HG03280 (cell line): Measurements from ENCODE around the gene FCN1.

Experiments
- ATAC-seq: cut with Tn5 transposase; IDR thresholded peaks from one replicate; pipeline ENCODE4 v1.9.1; 2021; ENCODE audit warnings: mild to moderate bottlenecking, moderate library complexity; ENCODE audit not compliant: unreplicated experiment

The FCN1 gene

DNA sequence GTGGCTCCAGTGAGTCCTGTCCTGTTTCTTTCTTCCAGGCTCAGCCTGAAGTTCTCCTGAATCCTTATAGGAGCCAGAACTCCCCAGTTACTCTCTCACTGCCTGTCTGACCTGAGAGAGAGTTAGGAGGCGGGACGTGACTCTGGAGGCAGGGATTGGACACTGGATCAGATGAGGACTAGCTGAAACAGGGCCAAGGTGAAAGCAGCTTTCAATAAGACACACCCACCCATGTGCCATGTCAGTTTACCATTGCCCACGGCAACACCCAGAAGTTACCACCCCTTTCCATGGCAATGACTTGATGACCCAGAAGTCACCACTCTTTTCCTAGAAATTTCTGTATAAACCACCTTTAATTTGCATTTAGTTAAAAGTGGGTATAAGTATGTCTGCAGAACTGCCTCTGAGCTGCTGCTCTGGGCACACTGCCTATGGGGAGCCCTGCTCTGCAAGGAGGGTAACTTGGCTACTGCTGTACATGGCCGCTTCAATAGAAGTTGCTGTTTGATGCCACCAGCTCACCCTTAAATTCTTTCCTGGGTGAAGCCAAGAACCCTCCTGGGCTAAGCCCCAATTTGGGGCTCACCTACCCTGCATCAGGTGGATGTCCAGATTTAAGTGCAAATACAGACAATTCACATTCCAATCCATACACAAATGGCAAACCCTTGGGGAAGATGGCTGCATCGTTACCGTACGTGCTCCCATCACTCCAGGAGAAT is 23.4 kb downstream of the FCN1 start:
- no peak for ATAC-seq

DNA sequence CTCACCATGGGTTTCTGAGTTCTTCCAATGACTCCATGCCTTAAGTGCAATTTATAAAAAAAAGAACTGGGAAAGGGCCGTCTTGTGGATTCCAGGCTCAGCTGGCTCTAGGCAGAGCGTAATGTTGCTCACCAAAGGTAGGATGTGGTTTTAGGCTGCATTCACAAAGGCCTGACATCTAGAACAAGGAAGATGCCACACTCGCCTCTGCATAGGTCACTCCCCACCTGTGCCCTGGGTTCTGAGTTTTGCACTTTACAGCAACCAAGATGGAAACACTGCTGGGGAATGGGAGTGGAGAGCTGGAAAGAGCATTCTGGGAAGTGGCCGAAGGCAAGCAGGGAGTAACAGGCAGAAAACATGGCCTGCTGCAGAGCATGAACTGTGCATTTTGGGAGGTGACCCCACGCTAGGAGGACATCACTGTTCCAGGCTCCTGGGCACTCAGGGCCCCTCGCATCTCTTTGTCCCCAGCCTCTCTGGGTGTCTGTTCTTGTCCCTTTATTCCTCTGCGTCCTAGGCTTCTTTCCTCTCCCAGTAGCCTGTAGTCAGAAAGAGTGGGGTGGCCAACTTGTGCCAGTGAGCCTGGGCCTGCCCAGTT is 24.8 kb downstream of the FCN1 start:
- ATAC-seq, result no peak

DNA sequence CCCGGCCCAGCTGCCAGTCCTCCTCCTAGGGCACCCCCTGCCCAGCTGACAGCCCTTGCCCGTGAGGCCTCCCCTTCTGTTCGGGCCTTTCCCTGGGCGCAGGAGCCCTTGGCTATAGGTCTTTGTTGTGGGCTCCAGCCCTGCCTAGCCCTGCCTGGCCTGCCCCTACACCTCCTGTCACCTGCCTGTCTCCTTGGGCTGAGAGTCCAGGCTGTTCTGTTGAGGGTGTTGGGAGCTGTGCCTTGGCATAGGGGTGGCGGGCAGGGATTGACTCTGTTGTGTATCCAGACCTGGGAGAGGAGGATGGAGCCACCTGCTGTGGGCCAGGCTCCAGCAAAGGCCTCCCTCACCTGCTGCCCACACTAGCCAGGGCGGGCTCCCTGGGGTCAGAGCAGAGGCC is 25.5 kb downstream of the FCN1 start:
- ATAC-seq, result no peak

DNA sequence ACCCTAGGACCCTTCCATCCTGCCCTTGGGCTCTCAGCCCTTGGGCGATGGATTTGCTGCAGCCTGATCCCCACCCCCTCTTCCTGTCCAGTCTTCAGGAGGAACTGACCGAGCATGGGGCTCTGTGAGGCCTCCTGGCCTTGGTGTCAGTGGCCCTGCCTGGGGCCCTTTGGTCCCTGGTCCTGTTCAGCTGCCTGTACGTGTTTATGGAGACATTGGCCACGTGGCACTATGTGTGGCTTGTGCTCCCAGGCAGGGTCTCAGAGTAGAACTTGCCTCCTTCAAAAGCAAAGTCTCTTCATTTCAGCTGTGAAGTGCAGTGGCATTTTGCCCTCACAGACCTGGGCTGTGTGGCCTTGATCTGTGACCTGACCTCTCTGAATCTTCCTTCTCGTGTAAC is 26.0 kb downstream of the FCN1 start:
- no peak for ATAC-seq

DNA sequence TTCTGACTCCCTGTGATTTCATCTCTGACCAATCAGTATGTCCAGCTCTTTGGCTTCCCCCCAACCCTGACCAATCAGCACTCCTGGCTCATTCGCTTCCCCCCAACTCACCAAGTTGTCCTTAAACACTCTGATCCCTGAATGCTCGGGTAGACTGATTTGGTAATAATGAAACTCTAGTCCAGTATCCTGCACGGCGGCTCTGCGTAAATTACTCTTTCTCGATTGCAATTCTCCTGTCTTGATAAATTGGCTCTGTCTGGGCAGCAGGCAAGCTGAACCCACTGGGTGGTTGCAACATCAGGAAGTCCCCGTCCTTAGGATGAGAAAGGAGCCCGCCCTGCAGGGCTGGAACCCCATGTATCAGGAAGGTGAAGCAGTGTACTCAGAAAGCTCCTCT is 26.7 kb downstream of the FCN1 start:
- ATAC-seq, result no peak

DNA sequence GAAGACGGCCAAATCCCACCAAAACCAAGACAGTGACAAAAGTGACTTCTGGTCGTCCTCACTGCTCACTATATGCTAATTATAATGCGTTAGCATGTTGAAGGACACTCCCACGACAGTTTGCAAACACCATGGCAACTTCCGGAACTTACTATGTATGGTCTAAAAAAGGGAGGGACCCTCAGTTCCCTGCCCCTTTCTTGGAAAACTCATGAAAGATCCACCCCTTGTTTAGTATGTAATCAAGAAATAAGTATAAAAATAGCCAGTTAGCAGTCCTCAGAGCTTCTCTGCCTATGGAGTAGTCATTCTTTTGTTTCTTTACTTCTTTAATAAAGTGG is 27.6 kb downstream of the FCN1 start:
- no peak for ATAC-seq

DNA sequence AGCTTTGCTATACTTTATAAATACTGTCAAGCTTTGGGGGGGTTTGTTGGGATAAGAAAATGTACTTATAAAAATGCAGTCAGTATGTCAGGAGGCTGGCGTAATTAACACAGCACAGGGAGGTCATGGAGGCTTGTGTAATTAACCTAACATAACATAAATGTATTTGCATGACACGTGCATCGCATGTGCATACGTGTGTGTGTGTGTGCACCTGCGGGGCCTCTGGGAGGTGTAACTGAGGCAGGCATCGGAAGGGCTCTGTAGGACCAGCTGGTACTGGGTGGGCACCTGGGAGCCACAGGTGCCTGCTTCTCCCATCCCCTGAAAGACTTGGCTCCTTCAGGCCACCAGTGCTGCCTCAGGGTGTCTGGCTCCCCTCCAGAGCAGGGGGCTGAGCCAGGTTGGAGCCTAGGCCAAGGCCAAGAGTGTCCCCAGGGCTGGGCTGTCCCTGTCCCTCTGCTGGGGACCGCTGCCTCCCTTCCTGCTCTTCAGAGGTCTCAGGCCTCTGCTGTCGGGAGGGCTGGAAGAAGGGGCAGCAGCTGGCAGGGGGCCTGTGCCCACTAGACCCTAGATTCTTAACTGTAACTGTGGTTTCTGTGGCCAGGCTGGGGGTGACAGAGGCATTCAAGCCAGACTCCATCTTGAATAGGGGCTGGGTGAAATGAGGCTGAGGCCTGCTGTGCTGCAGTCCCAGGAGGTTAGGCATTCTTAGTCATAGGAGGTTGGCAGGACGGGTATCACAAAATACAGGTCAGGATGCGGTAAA is 28.1 kb downstream of the FCN1 start:
- no peak for ATAC-seq

DNA sequence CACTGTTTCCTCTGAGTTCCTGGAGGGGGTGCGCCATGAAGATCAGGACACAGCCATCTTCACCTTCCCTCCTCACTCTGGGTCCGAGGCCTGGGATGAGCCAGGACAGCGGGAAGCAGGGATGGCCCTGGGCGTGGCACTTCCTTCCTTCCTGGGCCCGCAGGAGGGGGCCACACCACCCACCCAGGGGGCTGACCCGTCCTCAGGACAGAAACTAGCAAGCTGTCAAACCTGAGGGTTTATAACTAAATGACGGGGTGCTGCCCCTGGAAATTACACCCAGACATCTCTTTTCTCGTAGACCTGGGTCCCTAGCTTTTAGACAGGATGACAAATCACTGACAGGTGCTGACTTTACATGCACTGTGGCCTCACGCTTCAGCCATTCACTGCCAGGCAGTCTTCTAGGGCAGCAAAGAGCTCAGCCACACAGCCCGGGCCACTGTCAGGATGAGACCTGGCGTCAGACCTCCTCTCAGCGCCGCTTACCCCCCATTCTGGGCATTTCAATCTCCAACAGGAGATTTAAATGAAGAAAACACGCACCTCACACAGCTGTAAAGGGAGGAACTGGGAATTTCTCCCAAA is 29.0 kb downstream of the FCN1 start:
- ATAC-seq, result no peak

DNA sequence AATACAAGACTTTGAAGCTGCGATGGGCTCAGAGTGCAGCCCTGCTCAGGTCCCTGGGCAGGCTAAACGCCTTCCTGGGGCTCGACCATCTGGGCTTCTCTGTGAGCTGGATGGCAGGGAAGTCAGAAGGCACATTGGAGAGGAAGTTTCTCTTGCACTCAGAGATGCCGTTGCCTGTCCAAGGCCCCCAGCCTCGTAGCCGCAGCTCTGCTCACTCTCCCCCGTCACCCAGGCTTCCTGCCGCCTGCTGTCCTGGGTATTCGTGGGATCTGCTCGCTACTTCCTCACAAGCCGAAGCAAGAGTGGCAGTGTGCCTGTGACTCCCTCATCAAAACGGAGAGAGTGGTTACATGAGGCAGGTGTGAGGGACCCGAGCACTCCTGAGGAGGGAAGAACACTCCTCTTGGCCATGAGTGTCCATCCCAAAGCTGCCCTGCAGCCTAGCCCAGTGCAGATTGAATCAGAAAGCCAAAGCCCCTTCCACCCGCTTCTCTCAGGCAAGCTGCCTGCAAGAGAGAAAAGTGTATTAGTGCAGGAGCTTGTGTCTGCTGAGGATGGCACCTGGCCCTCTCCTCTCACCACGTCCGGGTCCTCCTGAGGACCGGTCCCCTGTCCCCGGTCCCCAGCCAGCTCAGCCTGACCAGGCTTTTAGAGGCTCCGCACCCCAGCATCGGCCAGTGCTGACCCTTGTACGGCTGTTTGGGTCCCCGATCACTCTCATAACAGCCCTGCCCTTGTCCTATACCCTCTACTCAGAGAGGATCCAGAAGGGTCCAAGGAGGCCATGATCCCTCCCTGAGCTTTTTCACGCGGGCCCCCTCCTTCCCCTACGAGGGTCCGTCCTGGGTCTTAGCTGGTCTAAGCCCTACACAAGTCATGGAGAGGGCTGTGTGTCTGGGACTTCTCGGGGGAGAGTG is 29.8 kb downstream of the FCN1 start:
- ATAC-seq, result no peak

DNA sequence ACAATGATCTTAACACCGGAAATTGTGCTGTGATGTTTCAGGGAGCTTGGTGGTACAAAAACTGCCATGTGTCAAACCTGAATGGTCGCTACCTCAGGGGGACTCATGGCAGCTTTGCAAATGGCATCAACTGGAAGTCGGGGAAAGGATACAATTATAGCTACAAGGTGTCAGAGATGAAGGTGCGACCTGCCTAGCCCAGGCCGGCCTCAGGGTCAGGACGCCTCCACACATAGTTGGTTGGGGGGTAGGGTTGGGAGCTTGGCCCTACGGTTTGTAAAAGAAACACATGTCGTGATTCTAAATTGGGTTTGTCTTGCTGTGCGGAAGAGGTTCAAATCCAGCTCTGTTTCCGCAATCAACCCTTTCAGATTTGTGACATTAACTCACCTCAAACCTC is 30.5 kb downstream of the FCN1 start:
- ATAC-seq, result no peak

DNA sequence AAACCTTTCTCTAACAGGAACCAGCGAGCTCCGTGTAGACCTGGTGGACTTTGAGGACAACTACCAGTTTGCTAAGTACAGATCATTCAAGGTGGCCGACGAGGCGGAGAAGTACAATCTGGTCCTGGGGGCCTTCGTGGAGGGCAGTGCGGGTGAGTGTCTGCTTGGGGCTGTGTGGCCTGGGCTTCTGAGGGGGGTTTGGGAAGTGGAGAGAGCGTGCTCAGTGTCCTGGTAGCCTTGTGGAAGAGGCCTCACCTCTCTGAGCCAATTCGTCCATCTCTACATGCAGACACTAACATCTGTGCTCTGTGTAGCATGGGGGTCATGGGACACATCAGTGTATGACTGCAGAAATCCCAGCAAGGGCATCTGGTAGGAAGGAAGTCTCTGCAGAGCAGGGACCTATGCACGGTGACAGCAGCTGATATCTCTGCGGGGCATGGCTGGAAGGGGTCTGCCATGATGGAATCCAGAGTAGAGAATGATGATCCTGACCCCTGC is 31.2 kb downstream of the FCN1 start:
- no peak for ATAC-seq

DNA sequence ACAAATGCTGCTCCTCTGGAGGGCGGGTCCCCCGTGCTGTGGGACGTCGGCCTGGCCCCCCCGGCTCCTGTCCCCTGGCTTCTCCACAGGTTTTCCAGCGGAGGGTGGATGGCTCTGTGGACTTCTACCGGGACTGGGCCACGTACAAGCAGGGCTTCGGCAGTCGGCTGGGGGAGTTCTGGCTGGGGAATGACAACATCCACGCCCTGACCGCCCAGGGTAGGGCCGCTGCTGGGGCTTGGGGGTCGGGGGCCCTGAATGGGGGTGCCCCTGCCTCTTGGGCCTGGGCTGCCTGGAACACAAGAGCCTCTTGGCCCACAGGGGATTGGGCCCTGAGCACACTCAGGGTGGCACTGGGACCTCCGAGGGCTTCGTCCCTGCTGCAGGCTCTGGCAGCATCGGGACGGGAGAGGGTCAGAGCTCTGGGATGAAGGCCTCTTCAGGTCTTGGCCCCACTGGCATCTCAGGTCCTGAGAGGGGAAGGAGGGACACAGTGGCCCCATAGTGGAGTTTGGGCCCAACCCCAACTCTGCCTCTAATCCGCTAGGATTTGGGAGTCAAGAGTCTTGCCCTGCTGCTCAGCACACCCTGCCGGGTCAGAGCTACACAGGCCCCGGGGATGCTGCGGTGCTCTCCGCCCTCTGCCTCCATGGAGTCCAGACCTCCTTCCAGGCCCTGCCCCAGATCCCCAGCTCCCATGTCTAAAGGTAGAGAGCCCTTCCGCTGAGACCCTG is 31.9 kb downstream of the FCN1 start:
- no peak for ATAC-seq

DNA sequence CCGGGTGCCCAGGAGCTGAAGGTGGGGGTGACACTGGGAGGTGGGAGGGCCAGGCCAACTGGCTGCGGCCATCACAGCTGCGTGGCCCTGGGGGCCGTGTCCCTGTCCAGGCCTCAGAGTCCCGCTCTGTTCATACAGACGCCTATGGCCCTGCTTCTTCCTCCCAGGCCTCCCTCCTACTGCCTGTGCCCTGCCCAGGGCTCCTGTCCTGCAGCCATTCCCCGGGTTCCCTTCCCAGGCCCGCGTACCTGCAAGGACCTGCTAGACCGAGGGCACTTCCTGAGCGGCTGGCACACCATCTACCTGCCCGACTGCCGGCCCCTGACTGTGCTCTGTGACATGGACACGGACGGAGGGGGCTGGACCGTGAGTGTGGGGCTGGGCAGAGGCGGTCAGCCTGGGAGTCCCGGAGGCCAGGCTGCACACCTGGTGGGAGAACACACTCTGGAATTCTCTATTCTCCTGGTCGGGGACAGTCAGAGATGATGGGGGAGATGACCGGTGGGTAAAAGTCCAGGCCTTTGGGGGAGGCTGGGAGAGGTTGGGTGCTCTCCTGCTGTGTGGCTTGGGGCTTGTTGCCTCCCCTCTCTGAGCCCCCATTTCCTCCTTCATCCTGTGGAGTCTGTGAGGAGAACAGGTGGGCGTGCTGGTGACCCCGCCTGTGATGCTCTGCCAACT is 32.6 kb downstream of the FCN1 start:
- no peak for ATAC-seq

DNA sequence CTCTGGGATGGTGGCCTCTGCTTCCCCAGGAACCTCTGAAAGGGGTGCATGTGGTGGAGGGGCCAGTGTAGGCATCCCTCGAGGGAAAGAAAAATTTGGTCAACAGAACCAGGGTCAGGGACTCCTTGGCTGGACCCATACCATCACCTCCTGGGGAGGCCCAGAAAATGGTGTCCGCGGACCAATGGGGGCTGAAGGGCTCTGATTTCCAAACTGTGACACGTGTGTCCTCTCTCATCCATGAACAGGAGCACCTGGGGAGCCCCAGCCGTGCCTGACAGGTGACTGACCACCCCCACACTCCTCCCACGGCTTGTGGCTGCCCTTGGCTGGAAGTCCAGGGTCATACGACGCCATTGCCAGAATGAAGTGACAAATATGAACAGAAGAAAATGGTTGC is 33.2 kb downstream of the FCN1 start:
- ATAC-seq, result no peak

DNA sequence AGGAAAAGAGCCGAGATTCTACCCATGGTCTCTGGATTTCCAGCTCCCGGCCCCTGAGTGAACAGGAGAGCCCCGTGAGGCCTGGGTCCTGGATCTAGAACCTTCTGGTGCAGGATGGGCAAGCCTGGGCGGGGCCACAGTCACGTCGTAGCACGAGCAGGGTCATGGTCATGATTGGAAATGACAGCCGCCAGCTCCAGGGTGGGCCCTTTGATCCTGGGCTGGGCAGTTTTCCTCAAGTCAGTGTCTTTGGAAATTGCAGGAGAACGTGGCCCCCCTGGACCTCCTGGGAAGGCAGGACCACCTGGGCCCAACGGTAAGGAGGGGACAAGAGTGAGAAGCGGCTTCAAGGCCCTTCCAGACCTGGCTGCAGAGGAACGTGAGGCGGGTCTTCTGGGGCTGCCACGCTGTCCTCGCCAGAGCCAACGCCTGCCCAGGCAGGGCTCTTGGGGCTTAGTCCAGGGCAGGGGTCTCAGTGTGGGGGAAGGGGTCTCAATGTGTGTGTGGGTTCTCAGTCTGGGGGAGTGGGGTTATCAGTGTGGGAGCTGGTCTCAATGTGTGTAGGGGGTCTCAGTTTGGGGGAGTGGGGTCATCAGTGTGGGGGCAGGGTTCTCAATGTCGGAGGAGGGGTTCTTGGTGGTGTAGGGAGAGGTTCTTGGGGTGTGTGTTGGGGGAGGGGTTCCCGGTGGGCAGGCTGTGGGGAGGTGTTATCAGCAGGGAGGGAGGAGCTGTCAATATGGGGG is 34.5 kb downstream of the FCN1 start:
- no peak for ATAC-seq

DNA sequence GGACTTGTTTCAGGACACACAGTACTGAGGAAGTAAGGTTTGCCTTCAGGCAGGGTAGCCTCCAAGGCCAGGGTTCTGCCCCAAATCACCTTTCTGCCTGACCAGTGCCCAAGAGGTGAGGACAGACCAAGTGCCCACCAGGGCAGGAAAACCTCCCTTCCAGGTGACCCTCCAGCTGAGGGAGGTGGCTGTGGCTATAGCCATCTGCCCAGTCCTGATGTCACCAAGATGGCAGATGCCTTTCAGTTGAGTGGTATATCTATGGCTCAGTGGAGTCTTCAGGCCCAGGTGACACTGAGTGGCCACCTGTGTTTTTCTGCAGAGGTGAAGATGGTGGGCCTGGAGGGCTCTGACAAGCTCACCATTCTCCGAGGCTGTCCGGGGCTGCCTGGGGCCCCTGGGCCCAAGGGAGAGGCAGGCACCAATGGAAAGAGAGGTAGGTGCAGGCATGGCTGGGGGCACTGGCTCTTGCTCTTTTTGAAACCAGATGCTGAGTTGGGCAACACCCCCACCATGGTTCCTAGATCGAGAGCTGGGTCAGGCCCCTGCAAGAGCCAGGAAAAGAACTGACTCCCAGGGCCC is 35.4 kb downstream of the FCN1 start:
- no peak for ATAC-seq

DNA sequence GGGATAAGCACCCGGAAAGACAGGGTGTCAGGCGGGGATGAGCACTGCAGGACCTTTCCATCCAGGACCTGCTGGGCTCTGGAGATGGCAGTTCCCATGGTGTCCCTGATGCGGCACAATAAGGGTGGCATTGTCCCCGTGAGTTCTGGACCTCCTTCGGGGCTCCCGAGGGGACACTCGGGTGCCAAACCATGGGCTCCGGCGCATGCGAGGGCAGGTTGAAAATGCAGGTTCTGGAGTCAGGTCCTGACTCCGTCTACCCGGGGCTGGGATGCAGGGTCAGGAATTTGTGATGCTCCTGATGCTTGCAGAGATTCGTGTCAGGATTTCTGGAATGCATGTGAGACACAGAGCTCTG is 36.4 kb downstream of the FCN1 start:
- ATAC-seq, result no peak

DNA sequence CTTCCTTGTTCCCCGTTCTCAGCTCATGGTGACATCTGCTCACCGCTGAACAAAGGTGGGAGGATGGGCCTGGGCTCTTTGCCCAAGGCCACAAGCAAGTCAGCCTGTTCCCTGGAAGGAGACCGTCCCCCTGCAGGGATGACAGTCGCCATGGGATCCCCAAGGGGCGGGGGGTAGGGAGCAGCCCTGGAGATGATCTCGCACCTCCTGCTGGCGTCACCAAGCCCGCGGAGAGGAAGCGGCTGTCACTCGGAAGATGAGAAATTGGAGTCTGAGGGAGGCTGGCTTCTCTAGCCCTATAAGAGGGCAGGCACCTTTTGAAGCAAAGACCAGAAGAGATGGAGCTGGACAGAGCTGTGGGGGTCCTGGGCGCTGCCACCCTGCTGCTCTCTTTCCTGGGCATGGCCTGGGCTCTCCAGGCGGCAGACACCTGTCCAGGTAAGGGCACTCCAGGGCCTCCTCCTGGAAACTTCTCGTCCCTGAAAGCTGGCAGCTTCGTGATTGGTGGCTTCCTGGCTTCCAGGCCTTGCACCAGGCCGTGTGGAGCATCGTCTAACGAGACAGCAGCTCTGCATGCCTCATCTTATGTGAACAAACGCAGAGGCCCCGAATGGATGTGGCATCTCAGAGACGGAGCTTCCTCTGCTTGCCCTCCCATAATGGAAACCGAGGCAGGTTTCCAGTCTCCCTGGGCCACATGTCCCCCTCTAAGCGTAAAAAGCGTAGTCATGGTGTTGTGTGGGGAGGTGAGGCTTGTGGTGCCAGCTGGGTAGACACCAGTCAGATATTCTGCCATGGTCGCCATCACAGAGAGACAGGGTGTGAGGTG is 37.0 kb downstream of the FCN1 start, which contains the start of gene FCN2:
Gene FCN2 (plus strand): TSS at position 327 of the 829 bp plus-strand sequence. CDS start 12 bp downstream, at position 339.
- no peak for ATAC-seq
